ENCODE data around the gene MAP4K5. TPM values are rescaled to one million over a fixed set of nuclear protein-coding genes. Genes with fewer than 3 reads are reported as not detected.
"Not testable (repeated sequence)": the region's sequence is repeated elsewhere in the genome, so short reads cannot be mapped to it uniquely, and the experiment has no call there.

The MAP4K5 gene
- total RNA-seq, 1 experiment from 2014 or later: 39.1 TPM

GRCh38 chr14:50510157-50510556, 22.2 kb downstream of the MAP4K5 start:
- TF ChIP-seq MAX (IDR thresholded peaks at IDR 0.05): no peak
- no peak for TF ChIP-seq REST (IDR thresholded peaks at IDR 0.05; ENCODE audit: low read depth)
- no peak for TF ChIP-seq SP1 (IDR thresholded peaks at IDR 0.05; ENCODE audit: low read depth)
- TF ChIP-seq SRF (IDR thresholded peaks at IDR 0.05; ENCODE audit: low read depth): no peak
- TF ChIP-seq ELF1 (IDR thresholded peaks at IDR 0.05; ENCODE audit: borderline replicate concordance, low read depth): no peak
- TF ChIP-seq POLR2A (IDR thresholded peaks at IDR 0.05; ENCODE audit: borderline replicate concordance, extremely low read depth, insufficient read depth, insufficient read length): no peak
- no peak for TF ChIP-seq CEBPB (IDR thresholded peaks at IDR 0.05; ENCODE audit: low read depth)
- TF ChIP-seq ZNF274 (IDR thresholded peaks at IDR 0.05; ENCODE audit: low read depth, low read length): no peak
- TF ChIP-seq TCF7L2 (IDR thresholded peaks at IDR 0.05; ENCODE audit: borderline replicate concordance, extremely low read depth, insufficient read depth, insufficient read length): no peak
- intact Hi-C loops (cut with micrococcal nuclease): no loop called here

GRCh38 chr14:50507078-50507477, 25.3 kb downstream of the MAP4K5 start:
- H3K9ac ChIP-seq (ENCODE audit: low read length); H3K4me3 ChIP-seq (replicated peaks in 1 of 2; ENCODE audit: low read depth in 1 of 2, low read length in 2 of 2); H3K36me3 ChIP-seq (ENCODE audit: control insufficient read depth in 1 of 2, insufficient read depth in 2 of 2, low read length in 2 of 2); DNase-seq (ENCODE audit: low read depth, low spot score); intact Hi-C loops (cut with micrococcal nuclease); H4K20me1 ChIP-seq (ENCODE audit: insufficient read depth); H3K9me3 ChIP-seq (ENCODE audit: control insufficient read depth in 1 of 2, insufficient read depth in 1 of 2, low read depth in 1 of 2, low read length in 2 of 2); H2AFZ ChIP-seq (ENCODE audit: low read depth, low read length, poor library complexity, severe bottlenecking); ATAC-seq; H3K27ac ChIP-seq (ENCODE audit: low read depth, low read length); RAD21 ChIA-PET (ENCODE audit: low non-redundant PET in 1 of 2, low total read pairs in 2 of 2, uncharacterized antibody in 2 of 2, unreplicated experiment in 2 of 2); CTCF ChIA-PET; POLR2A ChIA-PET; H3K9me2 ChIP-seq (ENCODE audit: insufficient read depth); H3K4me1 ChIP-seq (ENCODE audit: control insufficient read depth in 1 of 2, insufficient read depth in 2 of 2, low read length in 2 of 2); BruUV-seq (replicated peaks); H3K4me2 ChIP-seq (ENCODE audit: low read length); H3K27me3 ChIP-seq (ENCODE audit: insufficient read depth, low read length): not testable (repeated sequence)
- H3K79me2 ChIP-seq (ENCODE audit: insufficient read depth, low read length): peaks cover 79% of the 10 kb centered on the region

More at GRCh38 chr14:50510157-50510556, 22.2 kb downstream of the MAP4K5 start:
- no TSS peak for BruUV-seq (replicated peaks)
- POLR2A ChIA-PET: no interaction called here
- Histone ChIP-seq H3K9me2 (ENCODE audit: insufficient read depth) (no peaks in the 10 kb centered on the region), H3K4me1 (ENCODE audit: control insufficient read depth in 1 of 2, insufficient read depth in 2 of 2, low read length in 2 of 2) (no peaks in the 10 kb centered on the region), H3K27me3 (ENCODE audit: insufficient read depth, low read length) (no peaks in the 10 kb centered on the region), H3K9me3 (ENCODE audit: control insufficient read depth in 1 of 2, insufficient read depth in 1 of 2, low read depth in 1 of 2, low read length in 2 of 2) (no peaks in the 10 kb centered on the region), H4K20me1 (ENCODE audit: insufficient read depth) (peaks cover 9% of the 10 kb centered on the region; the same call in 1 of the 2 replicates), H3K9ac (ENCODE audit: low read length) (no peak overlapping the region), H3K79me2 (ENCODE audit: insufficient read depth, low read length) (peaks cover 81% of the 10 kb centered on the region), H3K27ac (ENCODE audit: low read depth, low read length) (no peak overlapping the region), H2AFZ (ENCODE audit: low read depth, low read length, poor library complexity, severe bottlenecking) (no peak overlapping the region), H3K36me3 (ENCODE audit: control insufficient read depth in 1 of 2, insufficient read depth in 2 of 2, low read length in 2 of 2) (no peaks in the 10 kb centered on the region), H3K4me2 (ENCODE audit: low read length) (no peak overlapping the region), H3K4me3 (replicated peaks in 1 of 2; ENCODE audit: low read depth in 1 of 2, low read length in 2 of 2) (no peak overlapping the region)
- DNase-seq (ENCODE audit: low read depth, low spot score) (no peak), ATAC-seq (no peak)
- CTCF ChIA-PET: no interaction called here
- RAD21 ChIA-PET (ENCODE audit: low non-redundant PET in 1 of 2, low total read pairs in 2 of 2, uncharacterized antibody in 2 of 2, unreplicated experiment in 2 of 2): no interaction called here
